CD4-positive, alpha-beta T cell (primary cell): Measurements from ENCODE around the gene PLCL2. TPM values are rescaled to one million over a fixed set of nuclear protein-coding genes. Genes with fewer than 3 reads are reported as not detected.

ENCODE experiments used
- ATAC-seq: fragments of 200-7000 bp; cut with Tn5 transposase; one replicate; pipeline ENCODE4 v1.10.0; 2022; ENCODE audit warnings: mild to moderate bottlenecking; ENCODE audit not compliant: poor library complexity
- CTCF ChIA-PET: fragments of 350-600 bp; sonication (Branson Sonifier 250); formaldehyde crosslinking; loops from one replicate; lab custom pipeline; 2021; ENCODE audit warnings: antibody characterized with exemption, inconsistent platforms; lab: Charles Lee
- POLR2A ChIA-PET: fragments of 350-600 bp; sonication (Branson Sonifier 250); formaldehyde crosslinking; loops from one replicate; lab custom pipeline; 2021; ENCODE audit warnings: antibody characterized with exemption, inconsistent platforms; lab: Charles Lee
- DNase-seq, 14 experiments: peaks; one replicate each; pipeline ENCODE4 v3.0.0-alpha.2; 2013 to 2020; ENCODE audit warnings: mixed read lengths in 2 of 14
- H3K27ac ChIP-seq, 2 donors: one replicate each; pipeline versions ENCODE4 v1.5.1 to v1.7.0; 2013; ENCODE audit warnings: low read length in 2 of 2, low read depth in 1 of 2, mild to moderate bottlenecking in 1 of 2
- H3K27me3 ChIP-seq, 2 experiments: 1 replicate in 1 of 2; 2 replicates in 1 of 2; pipeline versions ENCODE4 v1.6.1 to v1.7.0; 2013; ENCODE audit warnings: low read length in 2 of 2, control low read depth in 1 of 2, mild to moderate bottlenecking in 1 of 2, moderate library complexity in 1 of 2; ENCODE audit not compliant: insufficient read depth in 2 of 2, control insufficient read depth in 1 of 2
- H3K36me3 ChIP-seq: one replicate; pipeline ENCODE4 v1.6.1; 2013; ENCODE audit warnings: low read length, control low read depth; ENCODE audit not compliant: insufficient read depth
- H3K4me1 ChIP-seq: one replicate; pipeline ENCODE4 v1.6.1; 2013; ENCODE audit warnings: low read length, control low read depth; ENCODE audit not compliant: insufficient read depth
- H3K4me3 ChIP-seq: one replicate; pipeline ENCODE4 v1.5.1; 2013; ENCODE audit warnings: mild to moderate bottlenecking, low read length, moderate library complexity
- H3K9me3 ChIP-seq, 2 experiments: 1 replicate in 1 of 2; 2 replicates in 1 of 2; pipeline versions ENCODE4 v1.6.1 to v1.7.0; 2013; ENCODE audit warnings: low read length in 2 of 2, mild to moderate bottlenecking in 2 of 2, control low read depth in 1 of 2, moderate library complexity in 1 of 2; ENCODE audit not compliant: control insufficient read depth in 1 of 2, insufficient read depth in 1 of 2
- H3K27ac Mint-ChIP-seq: one replicate; pipeline ENCODE4 v1.8.0; 2020; ENCODE audit warnings: mixed read lengths
- H3K27me3 Mint-ChIP-seq: one replicate; pipeline ENCODE4 v1.8.0; 2021; ENCODE audit warnings: mixed read lengths
- H3K36me3 Mint-ChIP-seq: one replicate; pipeline ENCODE4 v1.8.0; 2021; ENCODE audit warnings: low read depth, mixed read lengths
- H3K4me1 Mint-ChIP-seq: one replicate; pipeline ENCODE4 v1.8.0; 2021; ENCODE audit warnings: low read depth, mixed read lengths
- H3K4me3 Mint-ChIP-seq: one replicate; pipeline ENCODE4 v1.8.0; 2020; ENCODE audit warnings: mild to moderate bottlenecking, mixed read lengths
- H3K9me3 Mint-ChIP-seq: one replicate; pipeline ENCODE4 v1.8.0; 2020; ENCODE audit warnings: mixed read lengths
- CTCF ChIP-seq: fragments of 200-600 bp; IDR thresholded peaks from one replicate; pipeline ENCODE4 v1.8.0; 2022; ENCODE audit warnings: antibody characterized with exemption, mild to moderate bottlenecking
- intact Hi-C, 2 experiments: fragments of 100-400 bp; cut with DNase I in 1 of 2; cut with micrococcal nuclease in 1 of 2; formaldehyde crosslinking; loops; one replicate each; pipeline versions ENCODE4 v1.15.1 to v1.9.0; 2023 to 2025; cut with DNase I, micrococcal nuclease
- total RNA-seq, 174 experiments: library from RNA in 2 of 174; stranded (reverse) in 2 of 174; gene quantifications; one replicate each; pipeline ENCODE4 v1.2.3 and lab custom pipeline; 2021 to 2026

PLCL2 gene
- total RNA-seq, 2 experiments from 2014 or later = 35.1 to 36.3 TPM

- ATAC-seq (no peak), DNase-seq (no peak)
- Mint-ChIP-seq H3K4me1 (peaks cover 80% of the 10 kb centered on the region), H3K27ac (peak overlapping the region; percentile 47), H3K9me3 (no peaks in the 10 kb centered on the region), H3K4me3 (no peak overlapping the region), H3K27me3 (no peaks in the 10 kb centered on the region), H3K36me3 (no peaks in the 10 kb centered on the region)
- intact Hi-C loops = loop anchor here in 1 of 2 experiments (2.0 kb wide), 1 partner anchor 18 kb away; no protein-coding TSS in a partner anchor
- H3K4me1 ChIP-seq = peaks cover 44% of the 10 kb centered on the region
- no peaks in the 10 kb centered on the region for H3K27me3 ChIP-seq
- H3K27ac ChIP-seq = no peak overlapping the region
- ChIA-PET CTCF (interaction anchor here (1.1 to 1.7 kb wide), 2 partner anchors 12 to 25 kb away, joined by 3 to 4 read pairs; no protein-coding TSS in a partner anchor), POLR2A (interaction anchor here (0.9 to 2.1 kb wide), 3 partner anchors 9 to 67 kb away, joined by 3 to 8 read pairs (median 5); partner anchors contain the start of gene PLCL2)
- no peaks in the 10 kb centered on the region for H3K36me3 ChIP-seq
- H3K4me3 ChIP-seq = no peak overlapping the region
- TF ChIP-seq CTCF = no peak
- H3K9me3 ChIP-seq = no peaks in the 10 kb centered on the region
Observed at GRCh38 chr3:16908896-16909295, 24.1 kb downstream of the PLCL2 start.

GRCh38 chr3:16909802-16910201, 25.0 kb downstream of the PLCL2 start:
- Histone ChIP-seq H3K4me1 (peaks cover 35% of the 10 kb centered on the region), H3K9me3 (no peaks in the 10 kb centered on the region), H3K27me3 (no peaks in the 10 kb centered on the region), H3K4me3 (no peak overlapping the region), H3K27ac (no peak overlapping the region), H3K36me3 (no peaks in the 10 kb centered on the region)
- no peaks in the 10 kb centered on the region for H3K27me3 Mint-ChIP-seq
- TF ChIP-seq CTCF = no peak
- intact Hi-C loops = loop anchor here in 1 of 2 experiments (2.0 kb wide), 1 partner anchor 19 kb away; no protein-coding TSS in a partner anchor
- H3K4me3 Mint-ChIP-seq = no peak overlapping the region
- no peaks in the 10 kb centered on the region for H3K9me3 Mint-ChIP-seq
- ATAC-seq (no peak), DNase-seq (no peak)
- ChIA-PET POLR2A (interaction anchor here (2.1 kb wide), 1 partner anchor 10 kb away, joined by 8 read pairs; no protein-coding TSS in a partner anchor), CTCF (no interaction called here)
- H3K27ac Mint-ChIP-seq = no peak overlapping the region
- peaks cover 77% of the 10 kb centered on the region for H3K4me1 Mint-ChIP-seq
- no peaks in the 10 kb centered on the region for H3K36me3 Mint-ChIP-seq

GRCh38 chr3:16910207-16910606, 25.5 kb downstream of the PLCL2 start:
- Histone ChIP-seq H3K27ac (no peak overlapping the region), H3K36me3 (no peaks in the 10 kb centered on the region), H3K9me3 (no peaks in the 10 kb centered on the region), H3K27me3 (no peaks in the 10 kb centered on the region), H3K4me3 (no peak overlapping the region), H3K4me1 (peaks cover 31% of the 10 kb centered on the region)
- TF ChIP-seq CTCF = no peak
- peaks cover 74% of the 10 kb centered on the region for H3K4me1 Mint-ChIP-seq
- CTCF ChIA-PET = no interaction called here
- no peaks in the 10 kb centered on the region for H3K36me3 Mint-ChIP-seq
- no peak for DNase-seq
- H3K27me3 Mint-ChIP-seq = no peaks in the 10 kb centered on the region
- no peak overlapping the region for H3K4me3 Mint-ChIP-seq
- no peak overlapping the region for H3K27ac Mint-ChIP-seq
- no peaks in the 10 kb centered on the region for H3K9me3 Mint-ChIP-seq
- intact Hi-C loops = no loop called here
- ATAC-seq = no peak
- POLR2A ChIA-PET = no interaction called here
